A375 (cell line): Measurements from ENCODE around the gene VEGFC. TPM values are rescaled to one million over a fixed set of nuclear protein-coding genes. Genes with fewer than 3 reads are reported as not detected.

Experiments
- total RNA-seq: library from RNA; depleted of rRNA; stranded (reverse); fragments of >200 nt; shearing (Covaris generic); gene quantifications from 2 replicates; pipeline ENCODE4 v1.2.3, GENCODE V29; 2014; rRNA removed

The VEGFC gene, protein sequence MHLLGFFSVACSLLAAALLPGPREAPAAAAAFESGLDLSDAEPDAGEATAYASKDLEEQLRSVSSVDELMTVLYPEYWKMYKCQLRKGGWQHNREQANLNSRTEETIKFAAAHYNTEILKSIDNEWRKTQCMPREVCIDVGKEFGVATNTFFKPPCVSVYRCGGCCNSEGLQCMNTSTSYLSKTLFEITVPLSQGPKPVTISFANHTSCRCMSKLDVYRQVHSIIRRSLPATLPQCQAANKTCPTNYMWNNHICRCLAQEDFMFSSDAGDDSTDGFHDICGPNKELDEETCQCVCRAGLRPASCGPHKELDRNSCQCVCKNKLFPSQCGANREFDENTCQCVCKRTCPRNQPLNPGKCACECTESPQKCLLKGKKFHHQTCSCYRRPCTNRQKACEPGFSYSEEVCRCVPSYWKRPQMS
- total RNA-seq = 15.4 and 17.5 TPM in 2 replicates

DNA sequence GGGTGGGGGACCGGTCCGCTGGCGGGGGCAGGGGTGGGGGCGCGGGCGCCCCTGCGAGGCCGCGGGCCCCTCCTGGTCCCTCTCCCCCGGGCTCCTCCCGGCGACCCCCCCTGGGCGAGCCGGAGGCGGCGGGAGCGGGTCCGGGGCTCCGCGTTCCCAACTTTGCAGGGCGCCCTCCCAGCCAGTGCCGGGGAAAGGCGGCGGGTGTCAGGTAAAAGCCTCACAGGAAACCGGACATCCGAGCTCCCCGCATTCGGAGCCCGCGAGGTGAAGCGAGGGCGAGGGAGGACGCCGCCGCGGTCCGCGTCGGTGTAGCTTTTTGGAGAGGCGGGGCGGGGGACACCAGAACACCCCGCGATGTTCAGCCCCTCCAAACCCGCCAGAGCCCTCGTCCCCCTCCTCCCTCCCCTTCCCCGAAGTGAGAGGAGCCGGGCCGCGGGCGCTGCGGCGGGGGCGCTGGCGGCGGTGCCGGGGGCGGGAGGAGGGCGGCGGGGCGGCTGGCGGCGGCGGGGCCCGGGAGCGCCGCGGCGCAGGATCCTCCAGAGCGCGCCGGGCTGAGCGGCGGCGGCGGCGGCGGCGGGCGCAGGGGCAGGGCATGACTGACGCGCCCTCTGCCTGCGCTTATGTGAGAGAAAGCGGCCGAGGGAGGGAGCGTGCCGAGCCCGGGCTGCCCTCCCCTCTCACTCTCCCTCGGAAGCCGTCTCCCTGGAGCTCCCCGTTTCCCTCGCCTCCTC lies at the start of gene VEGFC:
Gene VEGFC (minus strand): TSS at position 597 of the 734 bp plus-strand sequence. CDS start 611 bp downstream, outside the sequence.

